Neutrophil (primary cell): Measurements from ENCODE around the gene RXRG.

Experiments used
- H3K27ac ChIP-seq: fragments of 200-600 bp; sonication (generic); 2 replicates; pipeline ENCODE4 v1.5.1; 2016; ENCODE audit warnings: mild to moderate bottlenecking, moderate library complexity
- H3K27me3 ChIP-seq: fragments of 200-600 bp; sonication (generic); 2 replicates; pipeline ENCODE4 v1.6.0; 2016; ENCODE audit warnings: mild to moderate bottlenecking
- H3K36me3 ChIP-seq: fragments of 200-600 bp; sonication (generic); 2 replicates; pipeline ENCODE4 v1.5.1; 2017
- H3K4me1 ChIP-seq, 2 experiments: fragments of 200-600 bp in 1 of 2; sonication (generic) in 1 of 2; 1 replicate in 1 of 2; 2 replicates in 1 of 2; pipeline versions ENCODE4 v1.5.1 to v1.6.1; 2013 to 2016; ENCODE audit warnings: low read depth in 1 of 2, low read length in 1 of 2, mild to moderate bottlenecking in 1 of 2, moderate library complexity in 1 of 2; ENCODE audit not compliant: control insufficient read depth in 1 of 2, insufficient read depth in 1 of 2
- H3K4me3 ChIP-seq, 2 experiments: fragments of 200-600 bp in 1 of 2; sonication (generic) in 1 of 2; 1 replicate in 1 of 2; 2 replicates in 1 of 2; pipeline ENCODE4 v1.5.1; 2013 to 2016; ENCODE audit warnings: low read depth in 1 of 2, low read length in 1 of 2, mild to moderate bottlenecking in 1 of 2, moderate library complexity in 1 of 2
- H3K9me3 ChIP-seq: fragments of 200-600 bp; sonication (generic); 2 replicates; pipeline ENCODE4 v1.5.1; 2016
- TF ChIP-seq, protein P1 (sequence below): fragments of 200-600 bp; sonication (generic); IDR thresholded peaks from 2 replicates; pipeline ENCODE4 v1.5.1; 2016; ENCODE audit warnings: antibody characterized with exemption

Gene RXRG

DNA sequence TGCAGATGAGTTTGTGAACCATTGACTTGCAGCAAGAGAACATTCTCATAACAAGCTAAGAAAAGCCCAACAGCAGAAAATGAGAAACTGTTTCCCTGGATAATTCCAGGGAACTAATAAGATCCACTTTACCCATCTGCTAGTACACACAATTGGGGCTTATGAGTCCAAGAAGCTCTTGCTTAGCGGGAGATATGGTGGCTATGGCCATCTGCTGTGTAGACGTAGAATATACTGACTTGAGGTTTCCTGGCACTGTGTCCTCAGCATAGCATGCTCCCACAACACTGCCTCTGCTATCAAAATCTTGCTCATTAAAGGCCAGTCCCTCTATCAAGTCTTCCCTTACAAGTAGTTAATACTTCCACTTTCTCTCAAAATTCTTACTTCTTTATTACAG is 6.8 kb upstream of the RXRG start:
- Histone ChIP-seq H3K4me1 (no peaks in the 10 kb centered on the region), H3K36me3 (no peaks in the 10 kb centered on the region), H3K27me3 (peaks cover 32% of the 10 kb centered on the region), H3K27ac (no peak overlapping the region), H3K9me3 (no peaks in the 10 kb centered on the region), H3K4me3 (no peak overlapping the region)
- TF ChIP-seq, protein P1, sequence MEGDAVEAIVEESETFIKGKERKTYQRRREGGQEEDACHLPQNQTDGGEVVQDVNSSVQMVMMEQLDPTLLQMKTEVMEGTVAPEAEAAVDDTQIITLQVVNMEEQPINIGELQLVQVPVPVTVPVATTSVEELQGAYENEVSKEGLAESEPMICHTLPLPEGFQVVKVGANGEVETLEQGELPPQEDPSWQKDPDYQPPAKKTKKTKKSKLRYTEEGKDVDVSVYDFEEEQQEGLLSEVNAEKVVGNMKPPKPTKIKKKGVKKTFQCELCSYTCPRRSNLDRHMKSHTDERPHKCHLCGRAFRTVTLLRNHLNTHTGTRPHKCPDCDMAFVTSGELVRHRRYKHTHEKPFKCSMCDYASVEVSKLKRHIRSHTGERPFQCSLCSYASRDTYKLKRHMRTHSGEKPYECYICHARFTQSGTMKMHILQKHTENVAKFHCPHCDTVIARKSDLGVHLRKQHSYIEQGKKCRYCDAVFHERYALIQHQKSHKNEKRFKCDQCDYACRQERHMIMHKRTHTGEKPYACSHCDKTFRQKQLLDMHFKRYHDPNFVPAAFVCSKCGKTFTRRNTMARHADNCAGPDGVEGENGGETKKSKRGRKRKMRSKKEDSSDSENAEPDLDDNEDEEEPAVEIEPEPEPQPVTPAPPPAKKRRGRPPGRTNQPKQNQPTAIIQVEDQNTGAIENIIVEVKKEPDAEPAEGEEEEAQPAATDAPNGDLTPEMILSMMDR: no peak

DNA sequence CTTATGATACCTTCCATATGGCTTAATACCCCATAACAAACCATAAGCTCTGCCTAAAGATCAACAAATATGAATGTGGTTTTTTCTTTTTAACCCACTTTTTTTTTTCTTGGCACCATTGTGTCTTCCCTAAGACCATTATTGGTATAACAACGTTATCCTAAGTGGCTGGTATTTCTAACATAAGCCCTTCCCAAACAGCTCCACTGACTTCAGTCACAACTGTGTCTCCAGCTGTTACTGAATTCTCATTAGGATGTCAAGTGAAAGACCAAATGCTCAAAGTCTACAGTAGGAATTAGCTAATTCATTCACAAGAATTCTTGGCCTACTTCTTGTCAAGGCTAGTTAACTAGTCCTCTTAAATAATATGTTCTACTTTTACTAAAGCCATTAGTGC is 4.2 kb upstream of the RXRG start:
- Histone ChIP-seq H3K36me3 (no peaks in the 10 kb centered on the region), H3K27me3 (peaks cover 54% of the 10 kb centered on the region), H3K9me3 (no peaks in the 10 kb centered on the region), H3K27ac (no peak overlapping the region), H3K4me1 (no peaks in the 10 kb centered on the region), H3K4me3 (no peak overlapping the region)
- TF ChIP-seq, protein P1: no peak

DNA sequence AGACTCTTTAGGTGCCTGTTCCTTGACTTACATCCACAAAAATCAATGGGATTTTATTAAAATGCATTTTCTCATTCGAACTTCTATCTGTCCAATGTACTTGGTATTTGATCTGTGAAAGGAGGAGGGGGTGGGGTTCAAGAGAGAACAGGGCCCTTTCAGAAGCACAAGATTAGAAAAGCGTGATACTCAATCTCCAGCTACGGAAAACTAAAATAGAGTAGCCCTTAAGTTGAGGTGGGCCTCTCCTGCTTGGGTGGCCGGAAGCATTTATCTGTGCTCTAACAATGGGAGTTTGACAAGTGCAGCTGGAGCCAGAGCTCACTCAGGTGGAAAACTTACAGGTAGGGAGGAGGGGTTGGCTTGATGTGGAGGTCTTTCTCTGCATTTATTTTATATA is 462 bp upstream of the RXRG start:
- H3K36me3 ChIP-seq: no peaks in the 10 kb centered on the region
- no peaks in the 10 kb centered on the region for H3K9me3 ChIP-seq
- TF ChIP-seq, protein P1: no peak
- no peaks in the 10 kb centered on the region for H3K4me1 ChIP-seq
- H3K27ac ChIP-seq: no peak overlapping the region
- H3K27me3 ChIP-seq: peaks cover 91% of the 10 kb centered on the region
- H3K4me3 ChIP-seq: no peak overlapping the region

DNA sequence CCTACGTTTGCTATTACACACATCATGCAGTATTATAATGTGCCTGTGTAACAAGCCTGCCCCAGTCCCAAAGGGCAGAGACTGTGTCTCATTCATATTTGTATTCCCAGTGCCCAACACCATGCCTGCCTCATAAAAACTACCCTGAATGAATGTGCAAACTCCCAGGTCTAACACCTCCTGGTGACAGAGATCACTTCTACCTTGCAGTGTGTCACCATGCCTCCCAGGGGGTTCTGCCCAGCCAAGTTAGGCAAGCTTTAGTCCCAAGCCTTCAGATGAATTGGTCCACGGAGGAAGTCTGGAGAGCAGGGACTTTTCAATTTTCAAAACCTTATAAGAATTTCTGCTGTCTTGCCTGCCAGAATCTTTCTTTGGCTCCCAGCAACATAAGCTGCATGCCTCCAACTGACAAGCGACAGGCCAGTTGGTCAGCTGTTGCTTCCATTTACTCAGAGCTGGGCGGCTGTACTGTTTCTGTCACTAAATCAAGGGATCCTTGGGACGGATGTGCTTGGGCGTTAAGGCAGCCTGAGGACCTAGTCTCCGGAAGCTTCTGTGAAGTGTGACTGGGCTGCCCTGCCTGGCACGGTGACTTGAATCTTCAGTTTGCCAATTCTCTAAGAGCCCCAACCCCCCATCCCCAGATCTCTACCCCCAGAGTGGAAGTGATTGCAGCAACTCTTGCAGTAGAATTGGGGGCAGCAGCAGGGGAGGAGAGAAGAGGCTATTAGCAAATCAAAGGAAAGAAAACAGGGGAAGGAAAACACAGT is 1.2 kb downstream of the RXRG start:
- Histone ChIP-seq H3K9me3 (no peaks in the 10 kb centered on the region), H3K4me3 (no peak overlapping the region), H3K4me1 (no peaks in the 10 kb centered on the region), H3K27me3 (peaks cover 91% of the 10 kb centered on the region), H3K27ac (no peak overlapping the region), H3K36me3 (no peaks in the 10 kb centered on the region)
- TF ChIP-seq, protein P1: no peak

DNA sequence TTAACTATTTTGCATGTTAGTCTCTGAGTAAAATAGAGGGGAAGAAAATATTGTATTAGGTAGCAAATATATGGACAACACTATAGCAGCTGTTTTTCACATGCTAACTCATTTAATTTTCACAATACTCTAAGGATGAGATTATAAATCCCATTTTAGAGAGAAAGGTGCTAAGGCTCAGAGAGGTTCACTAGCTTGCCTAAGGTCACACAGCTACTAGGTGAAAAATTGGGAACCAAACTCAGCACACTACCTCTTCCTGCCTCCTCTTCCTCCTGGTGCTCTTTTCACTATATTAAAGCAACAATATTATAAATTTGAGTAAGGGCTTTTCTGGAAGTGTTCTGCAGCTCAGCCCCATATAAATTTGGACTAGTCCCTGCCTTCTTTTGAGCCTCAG is 2.3 kb downstream of the RXRG start:
- H3K9me3 ChIP-seq: no peaks in the 10 kb centered on the region
- no peaks in the 10 kb centered on the region for H3K36me3 ChIP-seq
- TF ChIP-seq, protein P1: no peak
- H3K4me3 ChIP-seq: no peak overlapping the region
- H3K27ac ChIP-seq: no peak overlapping the region
- H3K27me3 ChIP-seq: peaks cover 90% of the 10 kb centered on the region
- no peaks in the 10 kb centered on the region for H3K4me1 ChIP-seq
